Measurements from ENCODE around the gene POLA1.

Gene POLA1

DNA sequence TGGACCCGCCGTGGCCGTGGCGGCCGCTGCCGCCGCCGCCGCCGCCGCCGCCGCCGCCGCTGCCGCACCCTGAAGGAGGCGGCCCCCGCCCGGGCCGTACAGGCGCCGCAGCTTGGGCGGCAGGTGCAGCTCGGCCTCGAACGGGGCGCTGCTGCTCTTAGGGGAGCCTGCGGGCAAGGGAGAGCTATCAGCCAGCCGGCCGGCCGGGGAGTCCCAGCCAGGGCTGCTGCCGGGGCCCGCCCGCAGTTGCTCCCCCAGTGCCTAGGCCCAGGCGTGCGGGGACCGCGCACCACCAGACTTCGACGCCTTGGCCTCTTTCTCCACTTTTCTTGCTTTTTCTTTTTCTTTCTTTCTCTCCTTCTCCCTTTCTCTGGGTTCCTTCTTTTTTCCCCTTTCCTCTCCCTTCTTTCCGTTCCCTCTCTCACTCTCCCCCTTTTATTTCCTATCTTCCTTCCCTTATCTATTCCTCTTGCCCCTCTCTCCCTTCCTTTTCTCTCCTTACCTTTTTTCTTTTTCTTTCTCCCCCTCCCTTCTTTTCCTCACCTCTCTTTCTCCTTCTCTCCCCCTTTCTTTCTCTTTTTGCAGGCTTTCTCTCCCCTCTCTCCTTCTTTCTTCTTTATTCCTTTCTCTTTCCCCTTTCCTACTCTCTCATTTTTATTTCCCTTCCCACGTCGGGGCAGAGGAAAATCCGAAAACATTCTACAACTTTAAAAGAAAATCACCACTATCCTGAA lies 320.1 kb downstream of the POLA1 start:
- DNase-seq, result peak; percentile 19

DNA sequence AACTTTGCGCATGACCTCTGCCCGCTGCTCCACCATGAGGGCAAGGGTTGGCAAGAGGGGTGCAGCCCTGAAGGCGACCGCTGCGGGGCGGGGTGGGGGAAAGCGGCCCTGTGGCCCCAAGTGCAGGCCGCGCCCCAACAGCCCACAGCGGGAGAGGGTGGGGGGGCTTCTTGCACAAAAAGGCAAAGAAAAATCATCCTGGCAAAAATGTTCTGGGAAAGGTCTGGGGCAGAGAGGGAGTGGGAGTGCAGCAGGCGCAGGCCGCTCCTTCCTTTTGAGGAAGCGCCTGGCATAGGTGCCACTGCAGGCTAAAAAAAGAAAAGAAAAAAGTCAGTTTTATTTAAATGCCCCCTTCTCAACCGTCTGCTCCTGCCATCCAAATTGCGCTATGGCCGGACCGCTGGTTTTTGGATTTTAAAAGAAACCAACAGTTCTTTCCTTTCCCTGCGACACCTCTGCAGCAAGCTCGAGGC lies 320.7 kb downstream of the POLA1 start:
- no peak for DNase-seq

DNA sequence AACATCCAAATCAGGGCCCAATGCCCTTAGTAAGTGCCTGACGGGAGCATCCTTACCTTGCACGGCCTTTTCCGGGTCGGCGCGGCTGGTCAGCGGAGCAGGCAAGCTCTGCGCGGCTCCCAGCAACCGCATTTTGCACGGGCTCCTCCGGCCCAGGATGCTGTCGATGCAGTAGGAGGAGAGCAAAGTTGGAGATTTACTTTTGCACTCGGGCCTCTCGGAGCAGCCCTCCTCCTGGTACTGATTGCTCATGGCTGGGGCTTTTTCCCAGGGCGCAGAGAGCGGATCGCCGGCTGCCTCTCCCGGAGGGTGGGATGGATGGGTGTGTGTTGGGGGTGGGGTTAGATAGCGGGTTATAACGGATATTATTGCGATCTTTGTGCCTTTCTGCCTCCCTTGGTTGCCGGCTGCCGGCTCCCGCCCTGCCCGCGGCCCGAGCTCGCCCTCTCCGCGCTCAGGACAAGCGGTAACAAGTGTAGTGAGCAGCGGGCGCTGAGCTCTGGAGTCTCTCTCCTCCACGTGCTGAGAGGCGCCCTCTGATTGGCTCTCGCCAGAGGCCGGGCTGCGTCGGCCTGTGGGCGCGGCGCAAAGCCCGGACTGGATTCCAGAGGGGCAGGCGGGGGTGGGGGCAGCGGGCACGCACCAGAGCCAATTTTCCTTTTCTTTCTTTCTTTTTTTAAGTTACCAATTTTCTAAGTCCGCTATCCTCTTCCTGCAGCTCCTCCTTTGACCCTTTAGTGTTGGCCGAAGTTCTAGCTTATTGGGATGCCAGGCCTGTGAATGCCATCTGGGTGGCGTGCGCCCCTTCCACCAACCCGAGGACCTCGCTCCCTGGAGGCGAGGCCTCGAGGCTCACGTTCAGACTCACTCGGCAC lies 322.0 kb downstream of the POLA1 start, which contains the start of gene ARX:
Gene ARX (minus strand): TSS at position 480 of the 875 bp plus-strand sequence. CDS start 228 bp downstream, at position 252.
- peak; percentile 89 for DNase-seq

DNA sequence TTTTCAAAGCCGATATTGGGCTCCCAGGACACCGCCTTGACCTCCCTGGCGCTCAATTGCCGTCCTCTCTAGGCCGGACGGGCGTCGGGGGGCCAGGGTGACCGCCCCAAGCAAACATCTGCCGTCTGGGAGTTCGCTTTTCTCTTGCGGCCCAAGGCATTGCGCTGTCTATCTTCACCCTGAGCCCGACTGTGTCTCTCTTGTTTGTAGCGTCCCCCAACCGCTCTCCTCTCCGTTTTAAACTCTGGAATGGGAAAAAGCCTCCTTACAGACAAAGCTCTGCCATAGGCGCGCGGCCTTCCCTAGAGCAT lies 322.6 kb downstream of the POLA1 start:
- no peak for DNase-seq

DNA sequence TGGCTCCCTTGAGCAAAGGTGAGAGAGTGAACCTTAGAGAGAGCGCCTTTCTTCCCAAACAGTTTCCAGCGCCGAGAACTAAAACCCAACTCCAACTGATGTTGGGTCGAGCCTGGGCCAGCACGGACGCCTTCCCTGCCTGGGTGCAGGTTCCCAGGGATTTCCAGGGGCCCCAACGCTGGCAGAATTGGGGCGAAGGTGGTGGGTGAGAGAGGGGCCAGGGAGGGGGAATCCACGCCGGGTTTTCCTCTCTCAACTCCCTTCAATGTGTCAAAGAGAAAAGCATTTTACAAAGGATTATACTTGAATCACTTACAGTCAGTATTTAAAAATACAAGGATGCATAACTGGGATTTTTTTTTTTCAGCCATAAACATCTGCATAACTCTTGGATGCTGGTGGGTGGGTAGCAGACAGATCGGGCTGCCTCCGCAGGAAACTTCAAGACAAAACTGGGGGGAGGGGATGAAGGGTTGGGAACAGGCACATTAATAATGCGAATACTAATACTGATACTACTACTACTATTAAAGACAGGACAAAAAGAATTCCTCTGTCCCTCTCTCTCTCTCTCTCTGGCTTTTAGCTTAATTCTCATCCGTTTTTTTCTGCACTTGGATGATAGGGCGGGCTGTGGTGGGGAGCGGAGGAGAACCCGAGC lies 323.4 kb downstream of the POLA1 start:
- DNase-seq, result no peak

DNA sequence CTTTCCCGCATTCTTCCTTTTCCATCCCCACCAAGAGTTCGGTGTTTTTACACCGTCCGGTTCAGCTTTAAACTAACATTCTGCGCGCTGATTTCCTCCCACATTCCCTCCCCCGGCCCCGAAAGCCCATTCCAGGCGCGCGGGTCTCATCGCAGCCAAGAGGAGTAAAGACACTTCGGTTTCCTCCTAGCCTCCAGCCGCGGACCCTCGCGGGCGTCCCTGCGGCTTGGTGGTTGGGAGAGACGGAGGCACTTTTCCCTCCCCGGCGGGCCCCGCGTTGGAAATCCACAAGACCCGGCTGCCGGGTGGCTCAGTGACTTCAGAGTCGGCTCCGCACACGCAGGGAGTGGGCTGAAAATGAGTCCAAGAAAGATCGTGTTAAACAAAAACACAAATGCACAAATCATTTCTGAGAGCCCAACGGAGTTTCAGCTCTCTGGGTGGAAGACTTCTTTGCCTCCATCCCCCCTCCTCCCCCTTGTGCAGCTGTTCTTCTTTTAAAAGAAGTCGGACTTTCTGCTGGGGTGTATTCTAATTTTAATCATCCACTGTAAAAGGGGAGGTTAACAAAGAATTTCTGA lies 324.0 kb downstream of the POLA1 start:
- peak; percentile 60 for DNase-seq

DNA sequence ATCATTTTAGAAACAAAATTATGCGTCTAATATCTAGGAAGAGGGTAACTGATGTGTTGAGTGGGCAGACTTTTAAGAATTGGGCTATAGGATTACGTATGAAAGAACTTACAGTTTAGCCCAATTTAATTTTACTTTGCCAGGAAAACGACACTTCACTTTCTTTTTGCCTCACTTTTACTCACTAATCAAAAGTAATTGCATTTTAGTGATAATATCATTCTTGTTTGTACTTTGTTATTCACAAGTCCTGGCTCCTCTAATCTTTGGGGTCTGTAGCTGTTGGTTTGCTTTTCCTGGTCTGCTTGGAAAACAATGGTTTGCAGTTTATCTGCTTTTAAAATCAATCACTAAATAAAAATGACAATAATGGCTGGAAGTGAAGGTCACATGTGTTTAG lies 325.0 kb downstream of the POLA1 start:
- no peak for DNase-seq

DNA sequence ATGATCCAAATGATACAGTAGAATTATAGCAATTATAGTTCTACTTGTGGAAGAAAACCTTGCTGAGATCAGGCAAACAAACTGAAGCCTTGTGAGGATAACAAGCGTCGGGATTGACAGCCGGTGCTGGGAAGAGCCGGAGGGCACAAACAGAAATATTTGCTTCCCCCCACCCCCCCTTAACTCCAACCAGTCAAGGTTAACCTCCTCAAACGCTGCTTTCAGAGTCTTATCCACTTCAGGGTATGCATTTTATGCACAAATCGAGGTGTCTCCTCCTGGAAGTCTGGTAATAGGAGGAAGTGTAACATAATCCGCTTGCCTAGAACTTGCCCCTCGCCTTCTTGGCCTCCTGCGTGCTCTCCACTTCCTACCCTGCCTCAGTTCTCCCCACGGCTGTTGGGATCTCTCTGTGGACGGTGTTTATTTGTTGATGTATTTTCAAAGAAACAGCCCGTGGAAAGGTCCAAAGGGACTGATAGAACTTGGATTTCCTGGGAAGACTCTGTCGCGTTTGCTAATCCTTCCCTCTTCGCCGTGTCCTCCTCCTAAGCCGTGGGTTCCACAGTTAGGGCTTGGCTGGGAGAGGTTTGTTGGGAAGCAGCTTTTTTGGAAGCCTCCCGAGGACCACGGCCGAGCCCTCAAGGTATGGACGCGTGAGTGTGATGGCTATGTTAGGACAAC lies 326.1 kb downstream of the POLA1 start:
- peak; percentile 39 for DNase-seq

DNA sequence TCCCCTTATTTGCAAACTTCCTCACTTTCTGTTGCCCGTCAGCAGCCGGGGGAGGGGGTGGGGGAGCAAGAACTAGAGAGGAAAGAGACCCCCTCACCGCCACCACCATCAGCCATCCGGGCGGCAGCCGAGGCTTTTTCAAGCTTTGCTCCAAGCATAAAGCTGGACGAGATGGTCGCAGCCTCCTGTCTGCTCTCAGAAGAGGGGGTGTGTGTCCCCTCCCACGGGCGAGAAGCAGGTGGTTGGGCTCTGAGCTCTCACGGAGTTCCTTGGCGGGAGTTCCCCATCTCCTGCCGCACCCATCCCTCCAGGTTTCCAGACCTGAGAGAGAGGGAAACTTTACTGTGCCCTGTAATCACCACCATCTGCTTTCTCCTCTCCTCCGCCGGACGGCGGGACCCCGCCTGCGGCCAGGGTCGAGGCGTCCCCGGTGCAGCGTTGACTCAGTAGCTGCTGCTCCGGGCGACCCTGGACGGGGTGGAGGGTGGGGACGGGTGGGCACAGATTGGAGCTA lies 326.7 kb downstream of the POLA1 start:
- peak; percentile 49 for DNase-seq

DNA sequence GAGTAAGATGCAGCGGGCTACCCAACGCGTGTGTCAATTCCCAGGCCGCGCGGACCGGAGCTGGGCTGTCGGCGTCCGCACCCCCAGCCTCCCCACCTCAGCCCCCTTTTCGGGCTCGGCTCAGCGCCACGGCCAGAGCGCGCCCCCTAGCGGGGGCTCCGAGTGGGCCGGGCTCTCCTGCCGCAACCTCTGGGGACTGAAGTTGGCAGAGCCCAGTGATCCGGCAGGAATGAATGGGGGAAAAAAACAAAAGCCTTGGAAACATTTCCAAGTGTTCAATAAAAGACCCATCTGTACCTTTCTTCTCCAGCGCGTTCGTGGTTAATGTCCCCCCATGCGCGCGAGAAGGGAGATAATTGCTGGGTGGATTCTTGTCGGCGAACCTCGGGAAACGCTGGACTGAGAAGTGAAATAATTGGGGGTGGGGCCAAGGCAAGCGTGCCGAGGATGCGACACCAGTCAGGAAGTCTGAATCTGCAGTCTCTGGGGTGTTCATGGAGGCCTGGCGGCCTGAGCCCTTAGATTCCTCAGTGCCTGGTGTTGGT lies 327.3 kb downstream of the POLA1 start:
- peak; percentile 71 for DNase-seq

DNA sequence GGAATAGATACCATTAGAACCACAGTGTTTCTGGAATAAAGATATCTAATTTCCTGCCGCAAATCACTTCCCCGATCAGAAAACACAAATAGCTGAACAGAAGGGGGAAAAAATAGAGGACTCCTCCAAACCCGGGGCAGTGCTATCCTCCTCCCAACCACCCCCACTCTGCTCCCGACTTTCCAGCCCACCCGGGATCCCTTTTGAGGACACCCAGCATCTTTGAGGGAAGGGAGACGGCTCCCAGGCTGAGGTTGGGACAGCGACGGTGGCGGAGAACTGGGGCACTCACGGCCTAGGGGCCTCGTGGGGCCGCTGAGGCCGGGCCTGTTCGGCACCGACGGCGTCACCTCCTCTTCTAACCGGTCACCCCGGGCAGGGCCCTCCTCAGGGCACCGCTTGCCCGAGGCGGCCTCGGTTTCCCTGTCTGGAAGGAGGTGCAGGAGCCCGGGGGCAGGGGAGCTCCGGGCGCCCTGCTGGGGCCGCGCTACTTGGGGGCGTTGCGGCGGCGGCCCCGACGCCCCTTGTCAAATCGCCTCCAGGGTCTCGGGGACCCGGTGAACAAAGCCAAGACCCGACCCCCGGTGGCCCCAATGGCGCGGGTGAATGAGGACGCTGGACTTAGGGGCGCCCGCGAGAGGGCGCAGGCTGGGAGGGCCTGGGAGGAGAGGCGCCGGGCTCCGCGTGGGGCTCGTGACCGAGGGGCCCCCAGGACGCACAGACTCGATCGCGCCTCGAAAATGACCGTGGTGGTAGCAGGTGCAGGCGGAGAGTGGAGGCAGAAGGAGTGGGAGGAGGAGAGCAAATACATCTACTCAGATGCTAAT lies 329.0 kb downstream of the POLA1 start:
- no peak for DNase-seq

DNA sequence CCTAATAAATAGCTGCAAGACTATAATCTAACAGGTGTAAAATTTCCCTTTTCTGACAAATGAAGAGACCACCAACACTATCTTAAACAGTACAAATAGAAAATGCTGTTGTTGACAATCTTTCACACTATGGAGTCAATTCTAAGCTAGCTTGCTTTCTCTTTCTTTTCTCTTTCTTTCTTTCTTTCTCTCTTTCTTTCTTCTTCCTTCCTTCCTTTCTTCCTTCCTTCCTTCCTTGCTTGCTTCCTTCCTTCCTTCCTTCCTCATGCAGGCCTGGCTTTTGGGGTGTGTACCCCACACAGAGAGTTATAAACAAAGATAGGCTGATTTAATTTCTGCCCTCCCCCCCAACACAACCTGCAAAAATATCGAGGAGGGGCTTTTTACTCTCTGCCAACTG lies 330.2 kb downstream of the POLA1 start:
- no peak for DNase-seq

DNA sequence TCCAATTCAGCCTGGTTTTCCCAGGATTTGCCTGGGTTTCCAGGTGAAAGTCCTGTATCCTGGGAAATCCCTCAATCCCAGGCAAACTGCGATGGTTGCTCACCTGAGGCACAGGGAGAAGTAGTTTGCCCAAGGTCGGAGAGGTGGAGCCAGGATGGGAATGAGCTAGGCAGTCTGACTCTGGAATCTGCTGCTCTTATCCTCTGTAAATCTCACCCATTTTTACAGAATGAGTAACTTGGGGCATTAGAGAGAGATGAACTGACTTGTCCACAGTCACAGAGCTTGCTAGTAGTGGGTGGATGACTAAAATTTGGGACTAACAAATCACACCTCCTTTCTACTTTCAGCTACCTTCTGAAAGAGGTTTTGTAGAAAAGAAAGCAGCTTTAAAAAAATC lies 331.9 kb downstream of the POLA1 start:
- DNase-seq, result no peak

DNA sequence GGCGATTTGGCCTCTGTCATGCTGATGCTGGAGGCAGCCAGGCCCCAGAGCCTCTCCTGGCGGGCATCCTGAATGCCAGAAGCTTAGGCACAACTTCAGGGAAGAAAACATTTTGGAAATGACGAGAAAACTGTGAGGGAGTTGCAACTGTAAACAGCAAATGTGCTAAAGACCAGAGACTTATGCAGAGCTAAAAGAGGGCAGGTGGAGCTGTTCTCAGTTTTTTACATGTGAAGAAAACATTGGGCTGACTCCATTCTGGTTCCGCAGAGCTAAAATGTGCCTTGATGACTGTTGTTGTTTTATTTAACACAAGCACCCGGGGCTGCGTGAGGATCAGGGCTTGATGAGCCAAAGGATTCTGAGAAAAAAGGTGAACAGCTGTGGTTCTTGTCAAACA lies 332.9 kb downstream of the POLA1 start:
- DNase-seq, result no peak

DNA sequence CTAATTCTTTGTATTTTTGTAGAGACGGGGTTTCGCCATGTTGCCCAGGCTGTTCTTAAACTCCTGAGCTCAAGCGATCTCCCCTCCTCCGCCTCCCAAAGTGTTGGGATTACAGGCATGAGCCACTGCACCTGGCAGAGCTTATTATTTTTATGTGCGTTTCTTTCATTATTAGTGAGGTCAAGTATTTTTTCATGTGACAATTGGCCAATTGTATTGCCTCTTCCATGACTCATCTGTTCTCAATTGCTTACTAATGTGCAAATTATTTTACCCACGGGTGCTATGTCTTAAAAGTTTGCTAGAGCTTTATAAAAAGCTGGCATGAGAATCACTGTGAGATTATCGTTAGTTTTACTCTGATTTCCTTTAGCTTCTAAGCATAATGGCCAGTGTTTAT lies 335.0 kb downstream of the POLA1 start:
- no peak for DNase-seq

DNA sequence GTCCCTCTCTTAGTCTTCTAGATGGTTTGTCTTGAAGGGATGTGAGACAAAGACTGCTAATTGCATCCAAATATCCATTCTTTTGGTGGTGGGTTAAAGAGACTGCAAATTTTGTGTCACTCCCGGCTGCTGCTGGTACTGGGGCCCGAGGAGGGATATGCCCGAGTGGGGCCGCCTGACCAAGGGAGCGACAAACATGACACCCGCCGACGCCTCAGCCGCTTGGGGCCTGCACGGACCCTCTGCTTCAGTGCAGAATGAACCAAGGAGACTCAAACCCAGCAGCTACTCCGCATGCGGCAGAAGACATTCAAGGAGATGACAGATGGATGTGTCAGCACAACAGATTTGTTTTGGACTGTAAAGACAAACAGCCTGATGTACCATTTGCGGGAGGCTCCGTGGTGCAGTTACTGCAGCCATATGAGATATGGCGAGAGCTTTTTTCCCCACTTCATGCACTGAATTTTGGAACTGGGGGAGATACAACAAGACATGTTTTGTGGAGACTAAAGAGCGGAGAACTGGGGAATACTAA lies 335.6 kb downstream of the POLA1 start:
- no peak for DNase-seq

DNA sequence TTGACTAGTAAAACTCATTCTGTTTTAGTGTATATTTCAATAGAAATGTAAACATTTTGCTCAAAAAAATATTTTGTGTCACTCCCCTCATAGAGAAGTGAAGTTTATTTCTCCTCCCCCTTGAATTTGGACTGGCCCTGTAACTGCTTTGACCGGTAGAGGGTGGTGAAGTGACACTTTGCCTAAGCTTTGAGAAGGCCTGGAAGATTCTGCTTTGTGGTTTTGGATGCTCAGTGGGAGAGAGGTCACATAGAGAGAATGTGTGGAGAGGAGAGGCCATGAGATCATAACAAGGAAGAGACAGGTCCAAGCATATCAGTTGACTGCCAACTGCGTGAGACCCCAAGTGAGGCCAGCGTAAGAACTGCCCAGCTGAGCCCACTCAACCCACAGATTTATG lies 341.2 kb downstream of the POLA1 start:
- peak; percentile 9 for DNase-seq

DNA sequence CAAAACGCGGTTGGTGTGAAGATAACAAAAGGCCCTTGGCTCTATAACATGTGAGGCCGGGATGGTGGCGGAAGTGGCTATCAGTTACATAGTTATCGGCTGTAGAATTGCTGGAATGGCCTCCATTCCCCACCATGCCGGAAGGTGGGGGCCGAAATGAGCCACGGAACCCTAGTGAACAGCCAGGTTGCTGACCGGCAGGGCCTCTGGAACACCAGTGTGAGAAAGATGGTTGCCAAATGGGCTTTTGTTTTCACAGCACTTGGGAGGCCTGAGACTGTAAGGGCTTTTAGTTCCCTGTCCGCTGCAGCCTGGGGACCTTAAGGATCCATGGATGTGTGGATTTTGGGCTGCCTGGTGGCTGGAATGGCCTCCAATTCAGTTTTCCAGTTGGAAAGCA lies 345.3 kb downstream of the POLA1 start:
- no peak for DNase-seq

DNA sequence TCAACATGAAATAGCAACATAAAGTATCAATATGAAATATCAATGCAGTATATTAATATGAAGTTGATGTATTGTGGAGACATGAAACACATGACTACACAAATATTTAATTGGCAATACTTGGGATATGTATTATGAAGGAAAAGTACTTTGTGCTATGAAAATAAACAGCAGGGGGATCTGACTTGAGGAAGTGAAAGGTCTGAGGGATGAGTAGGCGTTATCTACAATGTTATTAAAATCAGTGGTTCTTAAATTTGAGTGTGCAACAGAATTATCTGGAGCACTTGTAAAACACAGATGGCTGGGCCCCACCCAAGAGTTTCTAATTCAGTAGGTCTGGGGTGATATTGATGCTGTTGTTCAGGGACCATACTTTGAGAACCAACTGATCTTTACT lies 349.5 kb downstream of the POLA1 start:
- no peak for DNase-seq
